ENCODE measurements around the gene KLF16. TPM values are rescaled to one million over a fixed set of nuclear protein-coding genes. Genes with fewer than 3 reads are reported as not detected.

The KLF16 gene
- total and polyA plus RNA-seq, 9 of the 15 experiments (the other 6 are each of a cell fraction or from before 2014, with no cell fraction given): 0.04 to 60.4 (median 6.8) TPM

GRCh38 chr19:1836458-1837221 lies 26.7 kb downstream of the KLF16 start (continued):
- TF ChIP-seq SMARCC2 (IDR thresholded peaks at IDR 0.05; ENCODE audit: low read depth): peak; percentile 82; the same call in 1 of the 2 replicates
- TF ChIP-seq RB1 (IDR thresholded peaks at IDR 0.05; ENCODE audit: low read depth): peak; percentile 26; the same call in 1 of the 2 replicates
- TF ChIP-seq MCM7 (IDR thresholded peaks at IDR 0.05): no peak
- TF ChIP-seq NFE2 (IDR thresholded peaks at IDR 0.05; ENCODE audit: low read depth): no peak
- peak; percentile 65; the same call in 1 of the 2 replicates for TF ChIP-seq ATF3 (IDR thresholded peaks at IDR 0.05)
- no peak for TF ChIP-seq ATF3 (CRISPR knock-in tag; conservative IDR thresholded peaks at IDR 0.05)
- peak in 1 of 2 experiments; percentile 77; a peak in 2 of 4 replicates for TF ChIP-seq NONO (IDR thresholded peaks at IDR 0.05; ENCODE audit: low read depth in 2 of 2, low read length in 1 of 2)
- TF ChIP-seq PHTF2 (CRISPR knock-in tag; IDR thresholded peaks at IDR 0.05): no peak
- peak; percentile 76 for TF ChIP-seq ZBTB2 (IDR thresholded peaks at IDR 0.05)
- 0 out of 2 replicates have a peak, but pooled peaks have one; percentile 43 for TF ChIP-seq MIER1 (IDR thresholded peaks at IDR 0.05; ENCODE audit: low read depth)
- no peak for TF ChIP-seq MCM5 (IDR thresholded peaks at IDR 0.05; ENCODE audit: low read depth)
- TF ChIP-seq ZNF121 (CRISPR knock-in tag; conservative IDR thresholded peaks at IDR 0.05): peak; percentile 88
- peak; percentile 81; the same call in 1 of the 2 replicates for TF ChIP-seq STAT5A (IDR thresholded peaks at IDR 0.05; ENCODE audit: borderline replicate concordance, low read length)
- peak; percentile 64; the same call in 1 of the 2 replicates for TF ChIP-seq ZNF395 (CRISPR knock-in tag; IDR thresholded peaks at IDR 0.05)
- TF ChIP-seq PHF8 (IDR thresholded peaks at IDR 0.05; ENCODE audit: borderline replicate concordance, low read length): no peak; the same call in 1 of the 2 replicates
- TF ChIP-seq CC2D1A (IDR thresholded peaks at IDR 0.05): peak; percentile 30; the same call in 1 of the 2 replicates
- peak; percentile 21; the same call in 1 of the 2 replicates for TF ChIP-seq RBFOX2 (IDR thresholded peaks at IDR 0.05; ENCODE audit: low read depth, low read length)
- TF ChIP-seq ZNF197 (CRISPR knock-in tag; IDR thresholded peaks at IDR 0.05; ENCODE audit: low read depth): 0 out of 2 replicates have a peak, but pooled peaks have one; percentile 35
- TF ChIP-seq ADNP (tag; IDR thresholded peaks at IDR 0.05): peak; percentile 96
- TF ChIP-seq KLF1 (tag; IDR thresholded peaks at IDR 0.05): no peak
- TF ChIP-seq ATF7 (IDR thresholded peaks at IDR 0.05): peak; percentile 89
- TF ChIP-seq CXXC5 (CRISPR knock-in tag; IDR thresholded peaks at IDR 0.05): peak; percentile 86
- peak; percentile 78 for TF ChIP-seq PHB2 (IDR thresholded peaks at IDR 0.05; ENCODE audit: low read depth)
- no peak for TF ChIP-seq ATF6 (CRISPR knock-in tag; IDR thresholded peaks at IDR 0.05)
